Right kidney (tissue), 1 donor: Measurements from ENCODE around the gene ATP6V0E1.
"Not testable (repeated sequence)": the region's sequence is repeated elsewhere in the genome, so short reads cannot be mapped to it uniquely, and the experiment has no call there.

Experiments
- DNase-seq: peaks from one replicate; pipeline ENCODE4 v3.0.0-alpha.2; 2016

Gene ATP6V0E1

GRCh38 chr5:172999974-173000373, 16.4 kb downstream of the ATP6V0E1 start:
- no peak for DNase-seq

GRCh38 chr5:173001229-173001841, 17.8 kb downstream of the ATP6V0E1 start:
- DNase-seq = no peak

- DNase-seq = no peak
Observed at GRCh38 chr5:173003360-173003759, 19.8 kb downstream of the ATP6V0E1 start.

GRCh38 chr5:173004013-173004412, 20.4 kb downstream of the ATP6V0E1 start:
- DNase-seq = no peak

GRCh38 chr5:173004447-173004846, 20.9 kb downstream of the ATP6V0E1 start:
- no peak for DNase-seq

GRCh38 chr5:173010021-173010420, 26.4 kb downstream of the ATP6V0E1 start:
- DNase-seq = no peak

GRCh38 chr5:173010547-173011464, 27.2 kb downstream of the ATP6V0E1 start:
- DNase-seq = no peak

- DNase-seq = no peak
Observed at GRCh38 chr5:173011566-173011965, 28.0 kb downstream of the ATP6V0E1 start.

GRCh38 chr5:173012882-173013281, 29.3 kb downstream of the ATP6V0E1 start:
- no peak for DNase-seq

- no peak for DNase-seq
Observed at GRCh38 chr5:173014671-173015070, 31.1 kb downstream of the ATP6V0E1 start.

- no peak for DNase-seq
Observed at GRCh38 chr5:173015192-173015591, 31.6 kb downstream of the ATP6V0E1 start.

GRCh38 chr5:173015598-173016455, 32.3 kb downstream of the ATP6V0E1 start:
- DNase-seq = no peak

GRCh38 chr5:173016598-173017046, 33.1 kb downstream of the ATP6V0E1 start:
- DNase-seq = no peak

GRCh38 chr5:173017087-173017486, 33.5 kb downstream of the ATP6V0E1 start:
- not testable (repeated sequence) for DNase-seq

- no peak for DNase-seq
Observed at GRCh38 chr5:173018358-173018757, 34.8 kb downstream of the ATP6V0E1 start.

- DNase-seq = no peak
Observed at GRCh38 chr5:173020154-173020581, 36.6 kb downstream of the ATP6V0E1 start.

- DNase-seq = no peak
Observed at GRCh38 chr5:173020643-173021042, 37.1 kb downstream of the ATP6V0E1 start.

- no peak for DNase-seq
Observed at GRCh38 chr5:173025651-173026050, 42.1 kb downstream of the ATP6V0E1 start.

GRCh38 chr5:173027905-173028304, 44.3 kb downstream of the ATP6V0E1 start:
- no peak for DNase-seq

- DNase-seq = no peak
Observed at GRCh38 chr5:173028811-173029327, 45.3 kb downstream of the ATP6V0E1 start.

- DNase-seq = peak; percentile 19
Observed at GRCh38 chr5:173029499-173029921, 45.9 kb downstream of the ATP6V0E1 start.

GRCh38 chr5:173032096-173032495, 48.5 kb downstream of the ATP6V0E1 start:
- not testable (repeated sequence) for DNase-seq
